NCI-H146 treated with DMSO at 0.1 percent for 48 hours (cell line): ENCODE measurements around the gene IL4I1.
"Not testable (repeated sequence)": the region's sequence is repeated elsewhere in the genome, so short reads cannot be mapped to it uniquely, and the experiment has no call there.

Experiments
- DNase-seq: peaks from one replicate; lab custom pipeline; 2025; ENCODE audit not compliant: unreplicated experiment; lab: John Stamatoyannopoulos, UW

Gene IL4I1

GRCh38 chr19:49896863-49897621 lies at the start of gene IL4I1:
IL4I1 (minus strand) TSS chr19:49896887; CDS start chr19:49896160, 727 bp downstream.
- no peak for DNase-seq

DNA sequence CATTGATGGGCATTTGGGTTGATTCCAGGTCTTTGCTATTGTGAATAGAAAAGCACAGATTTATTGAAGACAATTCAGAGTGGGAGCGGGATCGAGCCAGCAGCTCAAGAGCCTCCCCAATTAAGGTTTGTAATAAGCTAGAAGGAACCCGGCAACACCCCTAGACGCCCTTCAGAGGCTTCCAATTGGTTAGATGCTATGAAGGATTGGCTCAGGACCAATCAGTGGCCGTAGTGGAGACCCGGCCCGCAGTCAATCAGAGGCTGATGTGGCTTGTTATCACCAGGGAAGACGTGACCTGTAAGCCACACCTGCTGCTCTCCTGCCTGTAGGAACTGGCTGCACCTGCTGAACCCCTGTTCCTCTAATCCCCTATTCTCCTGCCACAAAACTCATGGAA lies 49.7 kb upstream of the IL4I1 start:
- peak; percentile 24 for DNase-seq

DNA sequence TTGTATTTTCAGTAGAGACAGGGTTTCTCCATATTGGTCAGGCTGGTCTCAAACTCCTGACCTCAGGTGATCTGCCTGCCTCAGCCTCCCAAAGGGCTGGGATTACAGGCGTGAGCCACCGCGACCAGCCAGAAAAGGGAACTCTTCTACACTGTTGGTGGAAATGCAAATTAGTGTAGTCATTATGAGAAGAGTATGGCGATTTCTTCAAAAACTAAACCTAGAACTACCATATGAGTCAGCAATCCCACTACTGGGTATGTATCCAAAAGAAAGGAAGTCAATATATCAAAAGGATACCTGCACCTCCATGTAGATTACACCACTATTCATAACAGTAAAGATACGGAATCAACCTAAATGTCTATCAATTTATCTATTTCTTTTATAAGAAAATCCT lies 47.9 kb upstream of the IL4I1 start:
- not testable (repeated sequence) for DNase-seq

- no peak for DNase-seq
Measured at GRCh38 chr19:49940482-49940791, 43.8 kb upstream of the IL4I1 start.

DNA sequence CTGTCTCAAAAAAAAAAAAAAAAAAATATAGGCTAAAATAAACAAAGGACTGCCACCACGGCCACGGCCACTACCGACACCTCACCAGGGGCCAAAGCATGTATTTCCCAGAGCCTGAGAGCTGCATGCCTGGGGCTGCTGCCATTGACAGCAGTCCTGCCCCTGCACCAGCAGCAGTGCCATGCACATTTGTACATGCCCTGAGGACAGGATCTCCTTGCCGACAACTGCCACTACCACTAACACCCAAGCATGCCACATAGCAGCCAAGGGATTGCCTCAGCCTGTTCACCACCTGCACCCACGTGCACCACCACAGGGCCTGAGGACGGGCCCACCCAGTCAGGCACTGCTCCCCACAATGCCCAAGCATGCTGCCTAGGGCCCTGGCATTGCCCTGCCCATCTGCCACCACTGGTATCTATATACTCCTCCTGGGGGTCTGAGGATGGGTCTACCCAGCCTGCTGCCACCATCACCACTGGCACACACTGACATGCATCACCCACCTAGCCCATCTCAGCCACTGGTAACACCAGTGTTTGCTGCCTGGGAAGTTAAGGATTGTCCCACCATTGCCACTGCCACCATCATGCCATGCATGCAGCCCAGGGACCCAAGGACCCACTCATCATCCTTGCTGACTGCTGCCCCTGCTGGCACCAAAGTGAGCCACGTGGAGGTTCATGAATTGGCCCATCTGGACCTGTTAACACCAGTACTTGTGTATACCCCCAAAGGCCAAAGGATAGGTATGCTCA lies 43.2 kb upstream of the IL4I1 start:
- DNase-seq: no peak

DNA sequence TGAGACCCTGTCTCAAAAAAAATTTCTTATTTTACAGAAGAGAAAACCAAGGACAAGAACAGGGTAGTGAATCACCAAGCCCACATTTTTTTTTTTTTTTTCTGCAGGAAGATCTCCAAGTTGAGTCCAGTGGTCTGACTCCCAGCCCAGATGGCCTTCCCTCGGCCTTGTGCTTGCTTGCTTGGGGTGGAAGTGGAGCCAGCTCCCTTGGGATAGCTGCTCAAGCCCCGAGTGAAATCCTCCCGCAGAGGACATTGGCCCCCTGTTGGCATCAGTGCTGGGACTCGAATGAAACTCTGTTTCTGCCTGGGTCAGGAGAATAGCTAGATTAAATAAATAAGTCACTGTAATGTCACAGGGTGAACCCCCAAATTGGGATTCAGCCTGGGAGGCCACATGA lies 42.0 kb upstream of the IL4I1 start:
- DNase-seq: no peak

DNA sequence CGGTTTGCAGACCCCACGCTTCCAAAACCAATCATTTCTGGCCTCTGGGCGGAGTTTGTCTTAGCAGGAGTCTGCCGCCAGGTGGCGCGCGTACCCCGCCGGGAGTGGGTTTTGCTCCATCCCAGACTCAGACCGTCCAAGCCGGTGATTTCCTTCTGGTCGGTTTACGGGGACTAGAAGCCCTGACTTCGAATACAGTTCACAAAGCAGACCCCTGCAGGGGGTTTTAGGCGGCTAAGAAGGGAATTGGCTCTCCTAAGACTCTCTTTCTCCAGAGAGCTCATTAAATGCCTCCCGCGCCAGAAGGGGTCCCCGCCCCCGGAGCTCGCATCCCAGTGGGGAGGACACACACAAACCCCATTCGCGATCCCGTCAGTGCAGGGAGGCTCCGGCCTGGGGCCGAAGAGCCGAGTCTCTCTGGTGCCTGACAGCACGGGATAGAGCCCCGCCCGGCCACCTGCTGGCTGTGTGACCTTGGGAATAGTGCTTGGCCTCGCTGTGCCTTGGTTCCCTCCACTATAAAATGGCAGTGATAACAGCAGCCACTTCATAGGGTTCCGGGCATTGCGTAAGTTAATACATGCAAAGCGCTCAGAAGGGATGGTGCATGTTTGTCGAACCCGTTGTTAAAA lies 41.2 kb upstream of the IL4I1 start:
- DNase-seq: peak; percentile 67

- no peak for DNase-seq
Measured at GRCh38 chr19:49936549-49936948, 39.9 kb upstream of the IL4I1 start.

DNA sequence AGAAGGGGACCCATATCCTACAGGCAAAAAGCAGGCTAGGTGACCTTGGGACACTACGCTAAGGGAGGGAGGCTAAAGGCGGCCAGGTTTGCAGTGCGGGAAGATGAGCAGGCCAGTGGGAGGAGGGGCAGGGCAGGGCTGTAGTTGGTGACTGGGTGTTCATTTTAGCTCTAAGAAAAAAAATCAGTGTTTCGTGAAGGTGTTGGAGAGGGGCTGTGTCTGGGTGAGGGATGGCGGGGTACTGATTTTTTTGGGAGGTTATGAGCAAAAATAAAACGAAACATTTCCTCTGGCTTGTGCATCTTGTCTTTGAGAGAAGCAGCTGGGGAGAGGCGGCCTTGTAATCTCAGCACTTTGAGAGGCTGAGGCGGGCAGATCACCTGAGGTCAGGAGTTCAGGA lies 37.0 kb upstream of the IL4I1 start:
- DNase-seq: no peak

GRCh38 chr19:49932731-49933131 lies 36.0 kb upstream of the IL4I1 start:
- no peak for DNase-seq

DNA sequence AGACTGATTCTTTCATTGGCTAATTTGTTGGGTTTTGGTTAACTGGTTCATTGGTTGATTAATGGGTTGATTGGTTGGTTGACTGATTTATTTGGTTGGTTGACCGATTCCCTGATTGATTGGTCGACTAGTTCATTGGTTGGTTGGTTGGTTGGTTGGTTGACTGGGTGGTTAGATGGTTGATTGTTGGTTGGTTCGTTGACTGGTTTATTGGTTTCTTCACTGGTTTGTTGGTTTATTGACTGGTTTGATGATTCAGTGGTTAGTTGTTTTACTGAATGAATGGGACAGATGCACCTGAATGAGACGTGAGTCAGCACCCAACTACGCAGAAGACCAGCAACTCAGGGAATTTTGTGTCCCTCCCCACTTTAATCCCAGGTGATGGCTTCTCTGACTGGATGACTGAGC lies 35.4 kb upstream of the IL4I1 start:
- no peak for DNase-seq

GRCh38 chr19:49931293-49932040 lies 34.8 kb upstream of the IL4I1 start:
- no peak for DNase-seq

DNA sequence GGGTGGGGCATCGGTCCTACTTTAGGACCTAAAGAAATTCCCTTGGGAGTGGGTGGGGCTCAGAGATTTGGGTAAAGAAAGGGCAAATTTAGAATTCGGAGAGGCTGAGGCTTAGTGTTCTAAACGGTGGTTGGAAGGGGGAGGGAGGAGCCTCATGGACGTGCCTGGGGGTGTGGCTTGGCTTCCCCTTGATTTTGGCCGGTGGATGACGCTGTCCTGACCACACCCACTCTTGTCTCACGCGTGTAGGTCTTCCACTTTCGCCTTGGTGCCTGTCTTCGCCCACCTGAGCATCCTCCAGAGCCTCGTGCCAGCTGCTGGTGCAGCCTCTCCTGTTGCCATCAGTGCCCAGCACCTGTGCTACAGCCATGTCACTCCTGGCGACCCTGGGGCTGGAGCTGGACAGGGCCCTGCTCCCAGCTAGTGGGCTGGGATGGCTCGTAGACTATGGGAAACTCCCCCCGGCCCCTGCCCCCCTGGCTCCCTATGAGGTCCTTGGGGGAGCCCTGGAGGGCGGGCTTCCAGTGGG lies 33.9 kb upstream of the IL4I1 start:
- no peak for DNase-seq

- DNase-seq: peak; percentile 96
Measured at GRCh38 chr19:49929611-49930482, 33.2 kb upstream of the IL4I1 start.

DNA sequence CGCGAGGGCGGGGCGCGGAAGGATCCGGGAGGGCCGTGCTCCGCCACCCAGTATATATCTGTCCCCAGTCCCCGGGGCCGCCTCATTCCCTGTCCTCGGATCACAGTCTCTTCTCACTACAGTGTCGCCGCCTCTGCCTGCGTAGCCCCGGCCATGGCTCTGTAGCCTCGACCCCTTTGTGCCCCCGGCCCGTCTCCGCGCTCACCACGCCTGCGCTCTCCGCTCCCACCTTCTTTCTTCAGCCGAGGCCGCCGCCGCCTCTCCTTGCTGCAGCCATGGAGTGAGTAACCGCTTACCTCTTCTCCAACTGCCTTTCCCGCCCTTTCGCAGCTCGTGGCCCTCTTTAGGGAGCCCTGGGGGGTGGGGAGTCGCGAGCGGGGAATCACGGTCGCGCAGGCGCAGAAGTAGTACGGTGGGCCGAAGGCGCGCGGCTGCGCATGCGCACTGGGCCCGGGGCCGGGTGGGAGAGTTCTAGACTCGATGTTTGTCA lies 32.5 kb upstream of the IL4I1 start, which contains the start of the genes ATF5 and NUP62:
ATF5 (plus strand) TSS at position 85 of the 490 bp plus-strand sequence. CDS start 1,646 bp downstream, outside the sequence.
NUP62 (minus strand) TSS at position 384 of the 490 bp plus-strand sequence. CDS start 19,697 bp downstream, outside the sequence.
- DNase-seq: peak; percentile 95

- no peak for DNase-seq
Measured at GRCh38 chr19:49927526-49928264, 31.0 kb upstream of the IL4I1 start.

DNA sequence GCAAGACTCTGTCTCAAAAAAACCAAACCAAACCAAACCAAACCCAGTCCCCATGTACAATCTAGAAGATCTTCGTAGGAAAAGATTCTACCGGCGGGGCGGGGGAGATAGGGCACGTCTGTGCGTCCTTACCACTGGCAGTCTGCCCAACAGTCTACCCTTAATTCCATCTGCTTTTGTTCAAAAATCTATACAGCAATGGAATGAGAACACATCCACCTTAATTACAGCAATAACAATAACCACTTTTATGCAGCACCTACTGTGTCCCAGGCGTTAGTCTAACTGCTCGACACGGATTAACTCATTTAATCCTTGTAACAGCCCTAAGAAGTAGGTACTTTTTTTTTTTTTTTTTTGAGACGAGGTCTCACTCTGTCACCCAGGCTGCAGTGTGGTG lies 29.8 kb upstream of the IL4I1 start:
- DNase-seq: no peak

- no peak for DNase-seq
Measured at GRCh38 chr19:49925486-49925885, 28.8 kb upstream of the IL4I1 start.

GRCh38 chr19:49924881-49925210 lies 28.2 kb upstream of the IL4I1 start:
- DNase-seq: not testable (repeated sequence)
